GM19351 (cell line): ENCODE results near the gene TMEM52B.
"Not testable (repeated sequence)": the region's sequence is repeated elsewhere in the genome, so short reads cannot be mapped to it uniquely, and the experiment has no call there.

ENCODE experiments used
- ATAC-seq: cut with Tn5 transposase; IDR thresholded peaks from one replicate; pipeline ENCODE4 v1.9.1; 2021; ENCODE audit warnings: mild to moderate bottlenecking, moderate library complexity; ENCODE audit not compliant: unreplicated experiment

The TMEM52B gene

DNA sequence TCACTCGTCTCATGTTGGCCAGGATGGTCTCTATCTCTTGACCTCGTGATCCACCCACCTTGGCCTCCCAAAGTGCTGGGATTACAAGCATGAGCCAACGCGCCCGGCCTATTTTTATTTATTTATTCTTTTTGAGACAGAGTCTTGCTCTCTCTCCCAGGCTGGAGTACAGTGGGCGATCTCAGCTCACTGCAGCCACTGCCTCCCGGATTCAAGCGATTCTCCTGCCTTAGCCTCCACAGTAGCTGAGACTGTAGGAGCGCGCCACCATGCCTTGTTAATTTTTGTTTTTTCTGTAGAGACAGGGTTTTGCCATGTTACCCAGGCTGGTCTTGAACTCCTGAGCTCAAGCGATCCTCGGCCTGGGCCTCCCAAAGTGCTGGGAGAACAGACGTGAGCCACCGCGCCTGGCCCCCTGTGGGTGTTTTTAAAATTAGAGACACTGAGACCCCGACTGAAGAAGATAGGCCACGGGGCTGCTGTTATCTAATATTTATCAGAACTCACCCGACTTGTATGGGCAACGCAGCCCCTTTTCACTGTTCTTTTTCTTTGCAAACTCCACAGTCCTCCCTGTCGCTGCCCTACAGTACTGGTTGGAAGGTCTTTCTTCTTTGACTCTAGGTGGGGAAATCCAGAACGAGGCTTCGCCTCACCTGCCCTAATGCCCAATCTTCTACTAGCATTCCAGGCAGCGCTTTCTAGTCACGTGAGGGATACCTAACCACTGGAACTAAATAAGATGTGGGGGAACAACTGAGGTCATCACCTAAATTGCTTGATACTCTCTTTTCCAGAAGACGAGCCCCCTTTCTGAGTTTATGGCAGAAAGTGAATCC is 32.5 kb downstream of the TMEM52B start:
- no peak for ATAC-seq

DNA sequence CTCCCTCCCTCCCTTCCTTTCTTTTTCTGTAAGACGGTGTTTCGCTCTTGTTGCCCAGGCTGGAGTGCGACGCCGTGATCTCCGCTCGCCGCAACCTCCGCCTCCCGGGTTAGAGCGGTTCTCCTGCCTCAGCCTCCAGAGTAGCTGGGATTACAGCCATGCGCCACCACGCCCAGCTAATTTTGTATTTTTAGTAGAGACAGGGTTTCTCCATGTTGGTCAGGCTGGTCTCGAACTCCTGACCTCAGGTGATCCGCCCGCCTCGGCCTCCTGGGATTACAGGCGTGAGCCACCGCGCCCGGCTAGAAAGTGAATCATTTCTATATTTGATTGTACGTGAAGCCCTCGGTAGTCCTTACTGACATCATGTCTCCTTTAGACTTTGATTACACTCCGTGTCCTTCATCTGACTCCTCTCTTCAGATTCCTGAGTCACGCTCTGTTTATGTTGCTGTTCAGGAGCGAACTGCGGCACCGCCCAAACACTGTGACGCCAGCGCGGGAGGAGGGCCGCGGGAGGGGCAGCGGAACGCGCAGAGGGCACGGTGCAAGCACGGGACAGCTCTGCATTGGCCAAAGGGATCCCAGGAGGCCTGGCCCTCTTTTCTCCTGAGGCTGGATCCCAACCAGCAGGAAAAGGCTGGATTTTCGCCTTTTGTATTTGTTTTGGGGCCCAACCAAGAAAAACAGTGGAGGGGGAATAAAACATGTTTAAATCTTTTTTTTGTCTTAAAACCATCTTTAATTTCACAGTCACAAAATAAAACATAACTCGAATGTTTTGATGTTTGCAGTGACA is 33.3 kb downstream of the TMEM52B start:
- peak; percentile 73 for ATAC-seq

DNA sequence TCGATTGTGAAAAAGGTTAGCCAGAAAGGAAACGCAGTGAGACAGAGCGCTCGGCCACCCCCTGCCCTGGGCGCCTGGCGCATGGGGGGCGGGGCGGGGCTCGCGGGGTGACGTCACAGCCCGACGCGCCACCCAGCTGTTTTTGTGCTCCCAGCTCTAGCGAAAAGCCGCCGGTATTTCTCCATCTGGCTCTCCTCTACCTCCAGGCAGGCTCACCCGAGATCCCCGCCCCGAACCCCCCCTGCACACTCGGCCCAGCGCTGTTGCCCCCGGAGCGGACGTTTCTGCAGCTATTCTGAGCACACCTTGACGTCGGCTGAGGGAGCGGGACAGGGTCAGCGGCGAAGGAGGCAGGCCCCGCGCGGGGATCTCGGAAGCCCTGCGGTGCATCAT is 33.9 kb downstream of the TMEM52B start, which contains the start of gene GABARAPL1:
Gene GABARAPL1 (plus strand): TSS at position 139 of the 393 bp plus-strand sequence. CDS start 253 bp downstream, at position 392.
- peak; percentile 64 for ATAC-seq

DNA sequence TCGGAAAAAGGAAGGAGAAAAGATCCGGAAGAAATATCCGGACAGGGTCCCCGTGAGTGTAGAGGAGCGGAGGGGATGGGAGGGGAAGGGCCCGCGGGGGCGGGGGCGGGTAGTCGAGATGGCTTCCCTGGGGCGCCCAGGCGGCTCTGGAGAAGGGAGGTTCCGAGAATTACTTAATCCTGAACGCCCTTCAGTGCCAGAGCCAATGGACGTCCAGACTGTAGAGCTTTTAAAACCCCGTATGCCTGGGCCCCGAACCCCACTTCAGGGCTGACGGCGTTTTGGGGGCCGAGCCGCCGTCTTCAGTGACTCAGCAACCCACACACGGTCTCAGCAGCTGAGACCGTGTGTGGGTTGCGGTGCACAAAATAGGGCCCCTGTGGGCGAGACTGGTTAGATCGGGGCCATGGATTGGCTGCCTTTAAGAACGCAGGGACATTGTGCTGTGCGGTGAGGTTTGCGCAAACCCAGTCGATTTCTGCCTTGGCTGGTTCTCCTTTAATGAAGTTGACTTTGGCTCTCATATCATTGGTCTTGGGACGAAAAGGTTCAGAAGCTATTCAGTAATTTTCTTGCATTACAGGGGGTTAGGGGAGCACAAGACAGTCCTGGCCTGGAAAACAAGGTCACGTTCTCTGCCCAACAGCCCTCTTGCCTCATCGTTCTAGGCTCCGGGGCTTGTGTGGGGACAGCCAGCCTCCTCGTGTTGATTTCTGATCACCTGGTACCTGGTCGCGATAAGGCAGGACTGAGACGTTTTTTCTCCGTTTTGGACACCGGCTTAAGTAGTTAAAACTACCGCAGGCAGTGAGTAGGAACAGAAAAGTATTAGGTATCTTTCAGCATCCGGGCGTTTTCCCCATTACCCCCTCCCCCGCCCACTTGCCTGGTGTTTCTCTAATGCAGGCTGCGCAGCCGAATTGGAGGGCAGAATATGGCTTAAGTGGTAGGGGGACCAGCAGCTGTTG is 34.6 kb downstream of the TMEM52B start:
- ATAC-seq: peak; percentile 52

GRCh38 chr12:10214136-10214894 is 35.5 kb downstream of the TMEM52B start:
- ATAC-seq: no peak

GRCh38 chr12:10214895-10215267 is 36.0 kb downstream of the TMEM52B start:
- ATAC-seq: no peak

DNA sequence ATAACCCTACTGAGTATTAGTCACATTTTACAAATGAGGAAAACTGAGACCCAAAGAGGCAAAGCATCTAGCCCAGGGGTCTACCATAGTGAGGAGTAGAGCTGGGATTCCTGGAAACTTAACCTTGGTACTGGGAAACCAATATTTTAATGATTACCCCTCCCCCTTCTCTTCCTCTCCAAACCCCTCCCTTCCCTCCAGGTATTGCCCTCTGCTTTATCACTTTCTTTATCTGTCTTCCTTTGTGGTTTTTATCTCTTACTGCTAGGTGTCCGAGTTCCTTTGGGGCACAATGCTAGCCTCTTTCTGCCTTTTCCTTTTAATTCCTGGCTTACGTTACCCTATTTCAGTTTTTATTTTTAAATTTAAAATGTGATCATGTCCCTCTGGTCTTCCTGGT is 36.6 kb downstream of the TMEM52B start:
- ATAC-seq: no peak

DNA sequence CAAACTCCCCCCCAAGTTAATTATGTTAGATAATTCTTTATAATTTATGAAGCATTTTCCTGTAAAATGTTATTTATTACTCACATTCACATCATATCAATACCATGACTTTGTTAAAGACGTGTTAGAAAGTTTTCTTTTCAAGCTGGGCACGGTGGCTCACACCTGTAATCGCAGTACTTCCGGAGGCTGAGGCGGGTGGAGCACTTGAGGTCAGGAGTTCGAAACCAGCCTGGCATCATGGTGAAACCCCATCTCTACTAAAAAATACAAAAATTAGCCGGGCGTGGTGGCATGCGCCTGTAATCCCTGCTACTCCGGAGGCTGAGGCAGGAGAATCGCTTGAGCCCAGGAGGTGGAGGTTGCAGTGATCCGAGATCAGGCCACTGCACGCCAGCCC is 37.1 kb downstream of the TMEM52B start:
- ATAC-seq: not testable (repeated sequence)

DNA sequence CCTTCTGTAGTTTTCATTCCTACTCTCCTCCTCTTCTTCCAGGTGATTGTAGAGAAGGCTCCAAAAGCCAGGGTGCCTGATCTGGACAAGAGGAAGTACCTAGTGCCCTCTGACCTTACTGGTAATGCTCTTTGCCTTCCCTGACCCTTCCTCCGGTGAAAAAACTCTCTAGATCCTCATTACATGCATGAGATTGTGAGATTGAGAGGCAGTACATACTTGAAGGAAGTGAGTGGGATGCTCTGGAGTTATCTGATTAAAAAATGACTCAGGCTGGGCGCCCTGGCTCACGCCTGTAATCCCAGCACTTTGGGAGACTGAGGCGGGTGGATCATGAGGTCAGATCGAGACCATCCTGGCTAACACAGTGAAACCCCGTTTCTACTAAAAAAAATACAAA is 39.2 kb downstream of the TMEM52B start:
- no peak for ATAC-seq

DNA sequence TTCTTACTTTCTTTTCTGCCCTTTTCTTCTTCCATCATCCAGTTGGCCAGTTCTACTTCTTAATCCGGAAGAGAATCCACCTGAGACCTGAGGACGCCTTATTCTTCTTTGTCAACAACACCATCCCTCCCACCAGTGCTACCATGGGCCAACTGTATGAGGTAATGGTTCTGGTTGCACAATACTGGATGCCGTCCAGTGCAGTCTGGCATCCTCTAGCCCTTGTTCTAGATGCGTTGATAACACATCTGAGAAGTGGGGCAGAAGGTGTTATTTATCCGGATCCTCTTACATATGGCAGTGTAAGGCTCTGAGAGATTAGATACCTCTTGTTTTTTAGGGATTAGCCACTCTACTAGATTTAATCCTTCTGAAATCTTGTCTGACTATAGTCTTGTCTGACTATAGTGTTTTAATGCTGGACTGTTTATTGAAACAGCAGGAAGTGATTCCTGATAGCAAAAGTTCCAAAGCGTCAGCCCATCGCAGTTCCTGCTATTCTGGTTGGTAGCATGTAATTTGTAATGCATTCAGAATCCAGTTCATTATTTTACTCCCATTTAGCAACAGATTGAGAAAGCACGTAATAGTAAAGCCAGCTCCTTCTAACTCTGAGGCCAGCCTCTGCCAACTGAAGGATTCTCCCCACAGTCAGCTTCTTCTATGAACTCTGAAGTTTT is 41.7 kb downstream of the TMEM52B start:
- ATAC-seq: no peak

DNA sequence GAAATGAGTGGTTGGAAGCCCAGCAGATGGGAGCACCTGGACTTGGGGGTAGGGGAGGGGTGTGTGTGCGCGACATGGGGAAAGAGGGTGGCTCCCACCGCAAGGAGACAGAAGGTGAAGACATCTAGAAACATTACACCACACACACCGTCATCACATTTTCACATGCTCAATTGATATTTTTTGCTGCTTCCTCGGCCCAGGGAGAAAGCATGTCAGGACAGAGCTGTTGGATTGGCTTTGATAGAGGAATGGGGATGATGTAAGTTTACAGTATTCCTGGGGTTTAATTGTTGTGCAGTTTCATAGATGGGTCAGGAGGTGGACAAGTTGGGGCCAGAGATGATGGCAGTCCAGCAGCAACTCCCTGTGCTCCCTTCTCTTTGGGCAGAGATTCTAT is 43.0 kb downstream of the TMEM52B start:
- ATAC-seq: no peak

DNA sequence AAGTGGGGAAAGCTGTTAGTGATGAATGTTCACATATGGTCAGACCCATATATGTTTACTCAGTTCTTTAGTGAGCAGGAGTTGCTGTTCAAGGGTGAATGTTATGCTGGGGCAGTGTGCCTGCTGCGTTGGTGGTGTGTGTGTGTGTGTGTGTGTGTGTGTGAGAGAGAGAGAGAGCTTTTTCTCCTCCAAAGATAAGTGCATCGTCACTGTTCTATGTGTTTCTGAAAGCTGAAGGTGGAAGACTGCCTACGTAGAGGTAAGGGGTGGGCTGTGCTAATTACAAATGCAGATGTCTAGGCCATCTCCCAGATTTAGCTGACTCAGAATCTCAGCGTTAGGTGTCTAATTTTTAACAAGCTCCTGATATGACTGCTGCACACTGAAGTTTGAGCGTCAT is 44.4 kb downstream of the TMEM52B start:
- ATAC-seq: no peak

DNA sequence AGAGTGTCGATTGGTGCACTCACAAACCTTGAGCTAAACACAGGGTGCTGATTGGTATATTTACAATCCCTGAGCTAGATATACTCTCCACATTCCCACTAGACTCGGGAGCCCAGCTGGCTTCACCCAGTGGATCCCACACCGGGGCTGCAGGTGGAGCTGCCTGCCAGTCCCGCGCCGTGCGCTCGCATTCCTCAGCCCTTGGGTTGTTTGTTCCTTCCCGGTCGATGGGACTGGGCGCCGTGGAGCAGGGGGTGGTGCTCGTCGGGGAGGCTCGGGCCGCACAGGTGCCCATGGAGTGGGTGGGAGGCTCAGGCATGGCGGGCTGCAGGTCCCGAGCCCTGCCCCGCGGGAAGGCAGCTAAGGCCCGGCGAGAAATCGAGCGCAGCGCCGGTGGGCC is 46.6 kb downstream of the TMEM52B start:
- ATAC-seq: not testable (repeated sequence)

- no peak for ATAC-seq
These were observed 47.3 kb downstream of the TMEM52B start for GRCh38 chr12:10226086-10226485.

DNA sequence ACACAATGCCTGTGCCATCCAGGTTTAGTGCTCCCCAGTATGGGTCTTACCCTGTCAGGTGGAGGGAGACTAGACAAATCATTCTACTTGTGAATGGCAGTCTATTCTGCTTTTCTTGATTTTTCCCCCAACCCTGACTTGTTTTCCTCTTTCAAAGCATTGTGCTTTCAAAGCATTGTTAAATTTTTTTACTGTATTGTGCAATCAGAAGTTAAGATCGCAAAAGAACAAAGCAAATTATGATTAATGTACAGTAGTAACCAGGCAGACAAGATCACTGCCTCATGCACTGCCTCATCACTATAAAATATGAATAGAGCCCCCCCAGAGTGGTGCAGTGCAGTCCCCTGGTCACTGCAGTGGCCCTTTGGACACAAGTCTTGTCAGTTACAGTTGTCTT is 47.9 kb downstream of the TMEM52B start:
- no peak for ATAC-seq

DNA sequence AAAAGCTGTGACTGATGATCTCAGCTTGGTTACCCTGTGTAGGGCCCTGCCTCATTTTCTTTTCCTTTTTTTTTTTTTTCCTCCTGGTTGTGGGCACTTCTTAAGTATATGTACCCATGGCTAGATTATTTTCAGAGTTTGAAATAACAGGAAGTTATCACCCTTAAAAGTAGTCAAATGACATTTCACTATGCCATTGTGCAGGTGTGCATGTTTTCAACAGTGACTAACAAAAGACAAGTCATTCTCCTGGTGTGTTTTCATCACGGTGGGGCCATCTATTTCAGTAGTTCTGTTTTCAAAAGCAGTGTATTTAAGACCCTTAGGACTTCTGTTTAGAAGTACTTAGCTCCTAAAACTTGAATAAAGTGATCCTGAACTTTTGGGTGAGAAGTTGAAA is 48.8 kb downstream of the TMEM52B start:
- ATAC-seq: no peak

DNA sequence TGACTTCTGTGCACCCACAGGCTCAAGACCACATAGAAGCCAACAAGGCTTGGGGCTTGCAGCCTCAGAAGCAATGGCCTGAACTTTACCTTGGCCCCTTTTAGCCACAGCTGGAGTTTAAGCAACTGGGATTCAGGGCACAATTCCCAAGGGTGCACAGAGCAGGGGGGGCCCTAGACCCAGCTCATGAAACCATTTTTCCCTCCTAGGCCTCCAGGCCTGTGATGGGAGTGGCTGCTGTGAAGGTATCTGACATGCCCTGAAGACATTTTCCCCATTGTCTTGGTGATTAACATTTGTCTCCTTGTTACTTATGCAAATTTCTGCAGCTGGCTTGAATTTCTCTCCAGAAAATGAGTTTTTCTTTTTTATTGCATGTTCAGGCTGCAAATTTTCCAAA is 55.7 kb downstream of the TMEM52B start:
- ATAC-seq: no peak

DNA sequence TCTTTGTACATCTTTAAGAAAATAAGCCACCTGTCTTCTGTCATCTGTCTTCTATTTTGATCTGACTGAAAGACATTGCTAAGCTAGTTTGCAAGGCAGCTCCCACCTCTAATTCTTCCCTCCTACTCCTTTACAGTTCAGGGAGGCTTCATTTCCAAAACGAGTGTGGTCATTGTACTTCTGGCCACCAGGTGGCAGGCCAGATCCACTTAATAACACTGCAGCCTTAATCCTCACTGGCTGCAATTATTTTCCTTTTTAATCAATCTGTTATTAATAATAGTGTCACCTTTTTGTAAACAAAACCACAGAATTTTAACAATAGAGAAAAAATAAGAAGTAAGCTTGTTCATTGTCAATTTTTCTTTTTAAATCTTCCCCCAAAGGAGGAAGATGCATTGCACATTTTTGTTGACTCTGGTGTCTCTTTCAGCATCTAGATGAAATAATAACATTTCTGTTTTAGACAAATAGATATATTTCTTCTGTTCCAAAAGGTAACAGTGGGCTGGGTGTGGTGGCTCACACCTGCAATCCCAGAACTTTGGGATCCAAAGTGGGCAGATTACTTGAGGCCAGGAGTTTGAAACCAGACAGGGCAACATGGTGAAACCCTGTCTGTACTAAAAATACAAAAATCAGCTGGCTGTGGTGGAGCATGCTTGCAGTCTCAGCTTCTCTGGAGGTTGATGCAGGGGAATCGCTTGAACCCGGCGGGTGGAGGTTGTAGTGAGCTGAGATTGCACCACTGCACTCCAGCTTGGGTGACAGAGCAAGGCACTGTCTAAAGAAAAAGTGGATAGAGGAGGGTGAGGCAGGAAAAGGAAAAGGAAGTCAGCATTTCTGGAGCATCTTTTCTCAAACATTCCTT is 57.2 kb downstream of the TMEM52B start:
- ATAC-seq: no peak

- no peak for ATAC-seq
These were observed 57.9 kb downstream of the TMEM52B start for GRCh38 chr12:10236720-10237119.
